HEK293T (cell line): ENCODE measurements around the gene SLCO4A1.

Experiments
- CTCF ChIA-PET: fragments of 350-600 bp; formaldehyde crosslinking; extraction: SDS; loops from one replicate; lab custom pipeline; 2021; ENCODE audit warnings: antibody characterized with exemption, inconsistent platforms; lab: Yijun Ruan, JAX
- POLR2A ChIA-PET: fragments of 350-600 bp; formaldehyde crosslinking; extraction: SDS; loops from one replicate; lab custom pipeline; 2020; ENCODE audit warnings: antibody characterized with exemption, inconsistent platforms; lab: Yijun Ruan, JAX
- DNase-seq: peaks from one replicate; pipeline ENCODE4 v3.0.0; 2012; ENCODE audit warnings: mixed read lengths; ENCODE audit errors: extremely low spot score
- ARNT ChIP-seq: fragments of 450-650 bp; IDR thresholded peaks from 2 replicates; pipeline ENCODE4 v1.6.1; 2017; ENCODE audit warnings: mild to moderate bottlenecking
- BHLHE40 ChIP-seq: fragments of 450-650 bp; IDR thresholded peaks from 2 replicates; pipeline ENCODE4 v1.6.1; 2016; ENCODE audit warnings: mild to moderate bottlenecking, moderate library complexity, borderline replicate concordance
- CTBP1 ChIP-seq: fragments of 450-650 bp; IDR thresholded peaks from 2 replicates; pipeline ENCODE4 v1.6.1; 2016; ENCODE audit warnings: borderline replicate concordance
- ELF4 ChIP-seq: fragments of 450-650 bp; IDR thresholded peaks from 2 replicates; pipeline ENCODE4 v1.6.1; 2017; ENCODE audit warnings: antibody characterized with exemption
- FOXA1 ChIP-seq: fragments of 450-650 bp; IDR thresholded peaks from 2 replicates; pipeline ENCODE4 v1.6.1; 2016; ENCODE audit warnings: mild to moderate bottlenecking
- FOXK2 ChIP-seq: fragments of 450-650 bp; IDR thresholded peaks from 2 replicates; pipeline ENCODE4 v1.6.1; 2016; ENCODE audit warnings: mild to moderate bottlenecking
- FOXM1 ChIP-seq: fragments of 450-650 bp; IDR thresholded peaks from 2 replicates; pipeline ENCODE4 v1.6.1; 2017; ENCODE audit warnings: mild to moderate bottlenecking, borderline replicate concordance
- HDGF ChIP-seq: fragments of 450-650 bp; IDR thresholded peaks from 2 replicates; pipeline ENCODE4 v1.6.1; 2017; ENCODE audit warnings: antibody characterized with exemption, borderline replicate concordance
- L3MBTL2 ChIP-seq: fragments of 450-650 bp; conservative IDR thresholded peaks from 2 replicates; pipeline ENCODE4 v1.6.1; 2016; ENCODE audit warnings: mild to moderate bottlenecking
- LEF1 ChIP-seq: fragments of 450-650 bp; IDR thresholded peaks from 2 replicates; pipeline ENCODE4 v1.6.1; 2017; ENCODE audit warnings: mild to moderate bottlenecking, borderline replicate concordance
- NFRKB ChIP-seq: fragments of 450-650 bp; IDR thresholded peaks from 2 replicates; pipeline ENCODE4 v1.6.1; 2016; ENCODE audit warnings: mild to moderate bottlenecking, moderate library complexity
- PKNOX1 ChIP-seq: fragments of 450-650 bp; IDR thresholded peaks from 2 replicates; pipeline ENCODE4 v1.6.1; 2016
- SP1 ChIP-seq: fragments of 450-650 bp; IDR thresholded peaks from 2 replicates; pipeline ENCODE4 v1.6.1; 2017
- SUZ12 ChIP-seq: fragments of 450-650 bp; IDR thresholded peaks from 2 replicates; pipeline ENCODE4 v1.6.1; 2016; ENCODE audit warnings: mild to moderate bottlenecking
- TARDBP ChIP-seq: fragments of 450-650 bp; IDR thresholded peaks from 2 replicates; pipeline ENCODE4 v1.6.1; 2016
- ZNF384 ChIP-seq: fragments of 450-650 bp; IDR thresholded peaks from 2 replicates; pipeline ENCODE4 v1.6.1; 2016

Gene SLCO4A1

GRCh38 chr20:62644802-62645496, 2.6 kb downstream of the SLCO4A1 start:
- CTCF ChIA-PET = no interaction called here
- DNase-seq = no peak
- TF ChIP-seq FOXM1 = no peak
- TF ChIP-seq BHLHE40 = no peak
- TF ChIP-seq PKNOX1 = no peak
- TF ChIP-seq TARDBP = no peak
- TF ChIP-seq ARNT = no peak
- TF ChIP-seq HDGF = no peak
- TF ChIP-seq CTBP1 = no peak
- POLR2A ChIA-PET = interaction anchor here (1.6 kb wide), 1 partner anchor 21 kb away, joined by 5 read pairs; no protein-coding TSS in a partner anchor

- DNase-seq = no peak
- ChIA-PET POLR2A (interaction anchor here (1.6 kb wide), 1 partner anchor 22 kb away, joined by 5 read pairs; no protein-coding TSS in a partner anchor), CTCF (no interaction called here)
- TF ChIP-seq ZNF384 = no peak
- TF ChIP-seq LEF1 = no peak
- no peak for TF ChIP-seq ARNT
- TF ChIP-seq PKNOX1 = no peak
- no peak for TF ChIP-seq FOXA1
- TF ChIP-seq SUZ12 = no peak
These were observed 3.3 kb downstream of the SLCO4A1 start for GRCh38 chr20:62645613-62646012.

GRCh38 chr20:62646851-62647520, 4.7 kb downstream of the SLCO4A1 start:
- no peak for DNase-seq
- ChIA-PET POLR2A (no interaction called here), CTCF (no interaction called here)
- no peak for TF ChIP-seq SP1
- no peak for TF ChIP-seq BHLHE40
- TF ChIP-seq FOXM1 = no peak
- TF ChIP-seq NFRKB = no peak
- TF ChIP-seq TARDBP = no peak
- TF ChIP-seq L3MBTL2 = no peak
- no peak for TF ChIP-seq PKNOX1
- no peak for TF ChIP-seq FOXA1
- no peak for TF ChIP-seq SUZ12
- no peak for TF ChIP-seq CTBP1
- TF ChIP-seq ZNF384 = no peak
- no peak for TF ChIP-seq LEF1
- TF ChIP-seq HDGF = no peak
- no peak for TF ChIP-seq ARNT
- TF ChIP-seq FOXK2 = no peak
- TF ChIP-seq ELF4 = no peak

- CTCF ChIA-PET = no interaction called here
- no peak for TF ChIP-seq LEF1
- TF ChIP-seq ARNT = no peak
- TF ChIP-seq HDGF = no peak
- TF ChIP-seq L3MBTL2 = no peak
- no peak for TF ChIP-seq ELF4
- TF ChIP-seq PKNOX1 = no peak
- TF ChIP-seq SP1 = no peak
- no peak for TF ChIP-seq NFRKB
- TF ChIP-seq FOXM1 = no peak
- no peak for TF ChIP-seq CTBP1
- no peak for TF ChIP-seq TARDBP
- no peak for TF ChIP-seq SUZ12
- TF ChIP-seq ZNF384 = no peak
- no peak for DNase-seq
- POLR2A ChIA-PET = no interaction called here
These were observed 5.4 kb downstream of the SLCO4A1 start for GRCh38 chr20:62647521-62648317.

GRCh38 chr20:62648318-62648995, 6.2 kb downstream of the SLCO4A1 start:
- POLR2A ChIA-PET = interaction anchor here (0.8 kb wide), 1 partner anchor 8 kb away, joined by 3 read pairs; no protein-coding TSS in a partner anchor
- CTCF ChIA-PET = no interaction called here
- TF ChIP-seq TARDBP (no peak), HDGF (no peak), SP1 (no peak), PKNOX1 (no peak), CTBP1 (no peak), NFRKB (no peak), LEF1 (no peak), ZNF384 (no peak), BHLHE40 (no peak), L3MBTL2 (no peak), ARNT (no peak), SUZ12 (no peak), ELF4 (no peak), FOXA1 (no peak), FOXK2 (no peak), FOXM1 (no peak)
- no peak for DNase-seq
